GM12872 (cell line): ENCODE measurements around the gene ZNF511.

ENCODE experiments used
- CTCF ChIP-seq: IDR thresholded peaks from 3 replicates; pipeline ENCODE4 v1.5.1; 2011; ENCODE audit warnings: low read depth, mild to moderate bottlenecking, low read length, moderate library complexity; ENCODE audit not compliant: insufficient read depth

The ZNF511 gene

GRCh38 chr10:133287832-133288500, 20.7 kb upstream of the ZNF511 start:
- TF ChIP-seq CTCF, result no peak

- no peak for TF ChIP-seq CTCF
Observed at GRCh38 chr10:133289761-133290160, 19.0 kb upstream of the ZNF511 start.

GRCh38 chr10:133292919-133293809, 15.6 kb upstream of the ZNF511 start:
- no peak for TF ChIP-seq CTCF

- no peak for TF ChIP-seq CTCF
Observed at GRCh38 chr10:133293810-133294119, 14.9 kb upstream of the ZNF511 start.

- no peak for TF ChIP-seq CTCF
Observed at GRCh38 chr10:133294189-133294588, 14.5 kb upstream of the ZNF511 start.

- no peak for TF ChIP-seq CTCF
Observed at GRCh38 chr10:133295426-133296320, 13.0 kb upstream of the ZNF511 start.

- TF ChIP-seq CTCF, result no peak
Observed at GRCh38 chr10:133297504-133297903, 11.2 kb upstream of the ZNF511 start.
